Measurements from ENCODE around the gene CABS1. TPM values are rescaled to one million over a fixed set of nuclear protein-coding genes. Genes with fewer than 3 reads are reported as not detected.

Gene CABS1
- not detected for total RNA-seq

GRCh38 chr4:70334681-70335080 is at the start of gene CABS1:
Gene CABS1 (plus strand): TSS chr4:70334981. CDS start chr4:70335040, 59 bp downstream.
- Mint-ChIP-seq H3K27me3 (ENCODE audit: low read depth) (no peaks in the 10 kb centered on the region), H3K36me3 (ENCODE audit: low read depth) (no peaks in the 10 kb centered on the region), H3K27ac (no peak within 1 kb of the TSS), H3K9me3 (no peaks in the 10 kb centered on the region), H3K4me3 (no peak within 1 kb of the TSS), H3K4me1 (ENCODE audit: low read depth) (no peaks in the 10 kb centered on the region)
- CTCF ChIA-PET: no interaction called here
- no peak for DNase-seq
- intact Hi-C loops (cut with micrococcal nuclease): no loop called here

GRCh38 chr4:70288651-70289050 is 46.1 kb upstream of the CABS1 start:
- intact Hi-C loops (cut with micrococcal nuclease): no loop called here
- Mint-ChIP-seq H3K27me3 (ENCODE audit: low read depth) (no peaks in the 10 kb centered on the region), H3K27ac (no peak overlapping the region), H3K9me3 (peaks cover 9% of the 10 kb centered on the region), H3K4me1 (ENCODE audit: low read depth) (no peaks in the 10 kb centered on the region), H3K4me3 (no peak overlapping the region), H3K36me3 (ENCODE audit: low read depth) (no peaks in the 10 kb centered on the region)
- DNase-seq: no peak
- CTCF ChIA-PET: no interaction called here

- Mint-ChIP-seq H3K27ac (no peak overlapping the region), H3K27me3 (ENCODE audit: low read depth) (no peaks in the 10 kb centered on the region), H3K9me3 (peaks cover 6% of the 10 kb centered on the region), H3K4me3 (no peak overlapping the region), H3K36me3 (ENCODE audit: low read depth) (no peaks in the 10 kb centered on the region), H3K4me1 (ENCODE audit: low read depth) (no peaks in the 10 kb centered on the region)
- DNase-seq: no peak
- intact Hi-C loops (cut with micrococcal nuclease): no loop called here
- CTCF ChIA-PET: no interaction called here
Measured at GRCh38 chr4:70291341-70291740, 43.4 kb upstream of the CABS1 start.

- Mint-ChIP-seq H3K36me3 (ENCODE audit: low read depth) (no peaks in the 10 kb centered on the region), H3K4me3 (no peak overlapping the region), H3K9me3 (no peaks in the 10 kb centered on the region), H3K27ac (no peak overlapping the region), H3K4me1 (ENCODE audit: low read depth) (no peaks in the 10 kb centered on the region), H3K27me3 (ENCODE audit: low read depth) (no peaks in the 10 kb centered on the region)
- intact Hi-C loops (cut with micrococcal nuclease): no loop called here
- CTCF ChIA-PET: no interaction called here
- DNase-seq: no peak
Measured at GRCh38 chr4:70297576-70297975, 37.2 kb upstream of the CABS1 start.

- Mint-ChIP-seq H3K4me1 (ENCODE audit: low read depth) (no peaks in the 10 kb centered on the region), H3K4me3 (no peak overlapping the region), H3K9me3 (no peaks in the 10 kb centered on the region), H3K36me3 (ENCODE audit: low read depth) (no peaks in the 10 kb centered on the region), H3K27ac (no peak overlapping the region), H3K27me3 (ENCODE audit: low read depth) (no peaks in the 10 kb centered on the region)
- intact Hi-C loops (cut with micrococcal nuclease): no loop called here
- DNase-seq: no peak
- CTCF ChIA-PET: no interaction called here
Measured at GRCh38 chr4:70298051-70298450, 36.7 kb upstream of the CABS1 start.

- no peaks in the 10 kb centered on the region for H3K36me3 Mint-ChIP-seq (ENCODE audit: low read depth)
- no peaks in the 10 kb centered on the region for H3K9me3 Mint-ChIP-seq
- no peaks in the 10 kb centered on the region for H3K4me1 Mint-ChIP-seq (ENCODE audit: low read depth)
- H3K27ac Mint-ChIP-seq: no peak overlapping the region
- intact Hi-C loops (cut with micrococcal nuclease): no loop called here
- DNase-seq: no peak
- no peak overlapping the region for H3K4me3 Mint-ChIP-seq
- H3K27me3 Mint-ChIP-seq (ENCODE audit: low read depth): no peaks in the 10 kb centered on the region
- CTCF ChIA-PET: interaction anchor here (0.6 kb wide), 1 partner anchor 70 kb away, joined by 3 read pairs; no protein-coding TSS in a partner anchor
Measured at GRCh38 chr4:70299643-70300042, 35.1 kb upstream of the CABS1 start.

- no peak for DNase-seq
- CTCF ChIA-PET: no interaction called here
- no peaks in the 10 kb centered on the region for H3K36me3 Mint-ChIP-seq (ENCODE audit: low read depth)
Measured at GRCh38 chr4:70300215-70300614, 34.6 kb upstream of the CABS1 start.

GRCh38 chr4:70303090-70303489 is 31.7 kb upstream of the CABS1 start:
- Mint-ChIP-seq H3K36me3 (ENCODE audit: low read depth) (no peaks in the 10 kb centered on the region), H3K4me3 (no peak overlapping the region), H3K27ac (no peak overlapping the region), H3K4me1 (ENCODE audit: low read depth) (no peaks in the 10 kb centered on the region), H3K27me3 (ENCODE audit: low read depth) (no peaks in the 10 kb centered on the region), H3K9me3 (peaks cover 3% of the 10 kb centered on the region)
- DNase-seq: no peak
- CTCF ChIA-PET: no interaction called here
- intact Hi-C loops (cut with micrococcal nuclease): no loop called here

More at GRCh38 chr4:70300215-70300614, 34.6 kb upstream of the CABS1 start:
- intact Hi-C loops (cut with micrococcal nuclease): no loop called here
- Mint-ChIP-seq H3K27me3 (ENCODE audit: low read depth) (no peaks in the 10 kb centered on the region), H3K4me3 (no peak overlapping the region), H3K27ac (no peak overlapping the region), H3K9me3 (no peaks in the 10 kb centered on the region), H3K4me1 (ENCODE audit: low read depth) (no peaks in the 10 kb centered on the region)

- CTCF ChIA-PET: no interaction called here
- Mint-ChIP-seq H3K4me1 (ENCODE audit: low read depth) (no peaks in the 10 kb centered on the region), H3K9me3 (peaks cover 3% of the 10 kb centered on the region), H3K27me3 (ENCODE audit: low read depth) (no peaks in the 10 kb centered on the region), H3K27ac (no peak overlapping the region), H3K4me3 (no peak overlapping the region), H3K36me3 (ENCODE audit: low read depth) (no peaks in the 10 kb centered on the region)
- intact Hi-C loops (cut with micrococcal nuclease): no loop called here
- no peak for DNase-seq
Measured at GRCh38 chr4:70305601-70306000, 29.2 kb upstream of the CABS1 start.

GRCh38 chr4:70306076-70306475 is 28.7 kb upstream of the CABS1 start:
- CTCF ChIA-PET: no interaction called here
- Mint-ChIP-seq H3K36me3 (ENCODE audit: low read depth) (no peaks in the 10 kb centered on the region), H3K9me3 (peaks cover 3% of the 10 kb centered on the region), H3K4me3 (no peak overlapping the region), H3K4me1 (ENCODE audit: low read depth) (no peaks in the 10 kb centered on the region), H3K27ac (no peak overlapping the region), H3K27me3 (ENCODE audit: low read depth) (no peaks in the 10 kb centered on the region)
- no peak for DNase-seq
- intact Hi-C loops (cut with micrococcal nuclease): no loop called here

GRCh38 chr4:70313736-70314135 is 21.0 kb upstream of the CABS1 start:
- intact Hi-C loops (cut with micrococcal nuclease): no loop called here
- no peak for DNase-seq
- H3K36me3 Mint-ChIP-seq (ENCODE audit: low read depth): no peaks in the 10 kb centered on the region
- H3K27me3 Mint-ChIP-seq (ENCODE audit: low read depth): no peaks in the 10 kb centered on the region
- H3K9me3 Mint-ChIP-seq: no peaks in the 10 kb centered on the region
- no peak overlapping the region for H3K27ac Mint-ChIP-seq
- H3K4me3 Mint-ChIP-seq: no peak overlapping the region
- CTCF ChIA-PET: no interaction called here
- no peaks in the 10 kb centered on the region for H3K4me1 Mint-ChIP-seq (ENCODE audit: low read depth)

- CTCF ChIA-PET: no interaction called here
- no peak overlapping the region for H3K27ac Mint-ChIP-seq
- H3K4me1 Mint-ChIP-seq (ENCODE audit: low read depth): no peaks in the 10 kb centered on the region
- intact Hi-C loops (cut with micrococcal nuclease): no loop called here
- no peaks in the 10 kb centered on the region for H3K36me3 Mint-ChIP-seq (ENCODE audit: low read depth)
- DNase-seq: no peak
- no peaks in the 10 kb centered on the region for H3K27me3 Mint-ChIP-seq (ENCODE audit: low read depth)
- H3K9me3 Mint-ChIP-seq: no peaks in the 10 kb centered on the region
- no peak overlapping the region for H3K4me3 Mint-ChIP-seq
Measured at GRCh38 chr4:70315928-70316327, 18.9 kb upstream of the CABS1 start.

GRCh38 chr4:70326052-70326451 is 8.7 kb upstream of the CABS1 start:
- intact Hi-C loops (cut with micrococcal nuclease): no loop called here
- H3K4me3 Mint-ChIP-seq: no peak overlapping the region

GRCh38 chr4:70336043-70336442 is 1.3 kb downstream of the CABS1 start:
- no peaks in the 10 kb centered on the region for H3K27me3 Mint-ChIP-seq (ENCODE audit: low read depth)
- H3K4me1 Mint-ChIP-seq (ENCODE audit: low read depth): no peaks in the 10 kb centered on the region
- no peak overlapping the region for H3K4me3 Mint-ChIP-seq
- CTCF ChIA-PET: no interaction called here
- intact Hi-C loops (cut with micrococcal nuclease): no loop called here
- H3K9me3 Mint-ChIP-seq: no peaks in the 10 kb centered on the region
- no peaks in the 10 kb centered on the region for H3K36me3 Mint-ChIP-seq (ENCODE audit: low read depth)
- no peak for DNase-seq
- H3K27ac Mint-ChIP-seq: no peak overlapping the region

More at GRCh38 chr4:70326052-70326451, 8.7 kb upstream of the CABS1 start:
- no peaks in the 10 kb centered on the region for H3K36me3 Mint-ChIP-seq (ENCODE audit: low read depth)
- no peak overlapping the region for H3K27ac Mint-ChIP-seq
- no peaks in the 10 kb centered on the region for H3K27me3 Mint-ChIP-seq (ENCODE audit: low read depth)
- H3K9me3 Mint-ChIP-seq: peaks cover 4% of the 10 kb centered on the region
- CTCF ChIA-PET: interaction anchor here (0.6 kb wide), 1 partner anchor 445 kb away, joined by 4 read pairs; no protein-coding TSS in a partner anchor
- no peak for DNase-seq
- H3K4me1 Mint-ChIP-seq (ENCODE audit: low read depth): no peaks in the 10 kb centered on the region

Measured in activated naive CD4-positive, alpha-beta T cell treated with anti-CD3 and anti-CD28 coated beads for 36 hours (primary cell).